GM12878 (cell line): ENCODE results near the gene SLC1A5. TPM values are rescaled to one million over a fixed set of nuclear protein-coding genes. Genes with fewer than 3 reads are reported as not detected.

Experiments
- BCL11A ChIP-seq: IDR thresholded peaks from 2 replicates; pipeline ENCODE4 v1.6.1; 2011; ENCODE audit warnings: low read depth, low read length
- BHLHE40 ChIP-seq, 2 experiments: fragments of 450-650 bp in 1 of 2; IDR thresholded peaks; 2 replicates each; pipeline ENCODE4 v1.6.1; 2011 to 2017; ENCODE audit warnings: low read depth in 2 of 2, borderline replicate concordance in 1 of 2, improper control_type of control experiment in 1 of 2, low read length in 1 of 2, mild to moderate bottlenecking in 1 of 2
- E4F1 ChIP-seq: fragments of 450-650 bp; IDR thresholded peaks from 2 replicates; pipeline ENCODE4 v1.6.1; 2018; ENCODE audit warnings: borderline replicate concordance, mild to moderate bottlenecking; ENCODE audit not compliant: partially characterized antibody
- IRF4 ChIP-seq: IDR thresholded peaks from 2 replicates; pipeline ENCODE4 v1.6.1; 2011; ENCODE audit warnings: low read depth, low read length
- KLF5 ChIP-seq: fragments of 450-650 bp; IDR thresholded peaks from 2 replicates; pipeline ENCODE4 v1.6.1; 2014; ENCODE audit warnings: mild to moderate bottlenecking; ENCODE audit not compliant: partially characterized antibody
- POLR2A ChIP-seq: IDR thresholded peaks from 2 replicates; pipeline ENCODE4 v1.6.1; 2011; ENCODE audit warnings: low read depth, mild to moderate bottlenecking, low read length
- RUNX3 ChIP-seq: IDR thresholded peaks from 2 replicates; pipeline ENCODE4 v1.6.1; 2012; ENCODE audit warnings: low read length, inconsistent platforms
- SUZ12 ChIP-seq: fragments of 200-600 bp; sonication (generic); IDR thresholded peaks from one replicate; pipeline ENCODE4 v1.6.1; 2018; ENCODE audit warnings: antibody characterized with exemption, mild to moderate bottlenecking; ENCODE audit not compliant: unreplicated experiment
- ZNF592 ChIP-seq: fragments of 450-650 bp; IDR thresholded peaks from 2 replicates; pipeline ENCODE4 v1.6.1; 2017; ENCODE audit warnings: mild to moderate bottlenecking, moderate library complexity
- polyA plus RNA-seq, 11 experiments: library from polyadenylated mRNA; depleted of rRNA in 4 of 11; unstranded in 6 of 11; stranded (reverse) in 5 of 11; fragments of >200 nt; fragmentation: Nextera tagmentation in 4 of 11; fragmentation: Illumina TruSeq in 1 of 11; extraction: Ambion mirVana in 4 of 11; extraction: Trizol in 1 of 11; gene quantifications; 1 replicate in 1 of 11; 2 replicates in 10 of 11; pipeline versions ENCODE4 v1.2.1 to v1.2.3, GENCODE V29; 2011 to 2016; ENCODE audit warnings: inconsistent platforms in 2 of 11, missing spikeins in 2 of 11, low read depth in 1 of 11
- total RNA-seq, 4 experiments: library from RNA; depleted of rRNA in 3 of 4; stranded (reverse); fragments of >200 nt in 3 of 4; fragmentation: Illumina TruSeq in 1 of 4; extraction: Trizol in 1 of 4; gene quantifications; 2 replicates each; pipeline versions ENCODE4 v1.2.1 to v1.2.3, GENCODE V29; 2013 to 2021
- TF ChIP-seq, protein P1 (sequence below): IDR thresholded peaks from 2 replicates; pipeline ENCODE4 v1.6.1; 2012; ENCODE audit warnings: improper control_type of control experiment, low read depth, low read length; ENCODE audit not compliant: insufficient replicate concordance
- TF ChIP-seq, protein P2 (sequence below): fragments of 450-650 bp; IDR thresholded peaks from 2 replicates; pipeline ENCODE4 v1.6.1; 2017; ENCODE audit warnings: low read depth, mild to moderate bottlenecking, moderate library complexity
- TF ChIP-seq, protein P3 (sequence below): fragments of 450-650 bp; formaldehyde crosslinking; IDR thresholded peaks from 2 replicates; pipeline ENCODE4 v1.4.0; 2020; ENCODE audit warnings: mild to moderate bottlenecking, moderate library complexity

SLC1A5 gene
- total and polyA plus RNA-seq, 10 of the 15 experiments (the other 5 are each of a cell fraction or from before 2014, with no cell fraction given) = 9.1 to 129 (median 60.9) TPM

- TF ChIP-seq, protein P1, sequence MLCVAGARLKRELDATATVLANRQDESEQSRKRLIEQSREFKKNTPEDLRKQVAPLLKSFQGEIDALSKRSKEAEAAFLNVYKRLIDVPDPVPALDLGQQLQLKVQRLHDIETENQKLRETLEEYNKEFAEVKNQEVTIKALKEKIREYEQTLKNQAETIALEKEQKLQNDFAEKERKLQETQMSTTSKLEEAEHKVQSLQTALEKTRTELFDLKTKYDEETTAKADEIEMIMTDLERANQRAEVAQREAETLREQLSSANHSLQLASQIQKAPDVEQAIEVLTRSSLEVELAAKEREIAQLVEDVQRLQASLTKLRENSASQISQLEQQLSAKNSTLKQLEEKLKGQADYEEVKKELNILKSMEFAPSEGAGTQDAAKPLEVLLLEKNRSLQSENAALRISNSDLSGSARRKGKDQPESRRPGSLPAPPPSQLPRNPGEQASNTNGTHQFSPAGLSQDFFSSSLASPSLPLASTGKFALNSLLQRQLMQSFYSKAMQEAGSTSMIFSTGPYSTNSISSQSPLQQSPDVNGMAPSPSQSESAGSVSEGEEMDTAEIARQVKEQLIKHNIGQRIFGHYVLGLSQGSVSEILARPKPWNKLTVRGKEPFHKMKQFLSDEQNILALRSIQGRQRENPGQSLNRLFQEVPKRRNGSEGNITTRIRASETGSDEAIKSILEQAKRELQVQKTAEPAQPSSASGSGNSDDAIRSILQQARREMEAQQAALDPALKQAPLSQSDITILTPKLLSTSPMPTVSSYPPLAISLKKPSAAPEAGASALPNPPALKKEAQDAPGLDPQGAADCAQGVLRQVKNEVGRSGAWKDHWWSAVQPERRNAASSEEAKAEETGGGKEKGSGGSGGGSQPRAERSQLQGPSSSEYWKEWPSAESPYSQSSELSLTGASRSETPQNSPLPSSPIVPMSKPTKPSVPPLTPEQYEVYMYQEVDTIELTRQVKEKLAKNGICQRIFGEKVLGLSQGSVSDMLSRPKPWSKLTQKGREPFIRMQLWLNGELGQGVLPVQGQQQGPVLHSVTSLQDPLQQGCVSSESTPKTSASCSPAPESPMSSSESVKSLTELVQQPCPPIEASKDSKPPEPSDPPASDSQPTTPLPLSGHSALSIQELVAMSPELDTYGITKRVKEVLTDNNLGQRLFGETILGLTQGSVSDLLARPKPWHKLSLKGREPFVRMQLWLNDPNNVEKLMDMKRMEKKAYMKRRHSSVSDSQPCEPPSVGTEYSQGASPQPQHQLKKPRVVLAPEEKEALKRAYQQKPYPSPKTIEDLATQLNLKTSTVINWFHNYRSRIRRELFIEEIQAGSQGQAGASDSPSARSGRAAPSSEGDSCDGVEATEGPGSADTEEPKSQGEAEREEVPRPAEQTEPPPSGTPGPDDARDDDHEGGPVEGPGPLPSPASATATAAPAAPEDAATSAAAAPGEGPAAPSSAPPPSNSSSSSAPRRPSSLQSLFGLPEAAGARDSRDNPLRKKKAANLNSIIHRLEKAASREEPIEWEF = no peak
- no peak for TF ChIP-seq ZNF592
- TF ChIP-seq KLF5 = no peak
- TF ChIP-seq IRF4 = no peak
- TF ChIP-seq SUZ12 = no peak
- TF ChIP-seq BHLHE40 (IDR thresholded peaks at IDR 0.05; ENCODE audit: borderline replicate concordance in 1 of 2, low read depth in 2 of 2, low read length in 1 of 2) = no peak
- TF ChIP-seq, protein P2, sequence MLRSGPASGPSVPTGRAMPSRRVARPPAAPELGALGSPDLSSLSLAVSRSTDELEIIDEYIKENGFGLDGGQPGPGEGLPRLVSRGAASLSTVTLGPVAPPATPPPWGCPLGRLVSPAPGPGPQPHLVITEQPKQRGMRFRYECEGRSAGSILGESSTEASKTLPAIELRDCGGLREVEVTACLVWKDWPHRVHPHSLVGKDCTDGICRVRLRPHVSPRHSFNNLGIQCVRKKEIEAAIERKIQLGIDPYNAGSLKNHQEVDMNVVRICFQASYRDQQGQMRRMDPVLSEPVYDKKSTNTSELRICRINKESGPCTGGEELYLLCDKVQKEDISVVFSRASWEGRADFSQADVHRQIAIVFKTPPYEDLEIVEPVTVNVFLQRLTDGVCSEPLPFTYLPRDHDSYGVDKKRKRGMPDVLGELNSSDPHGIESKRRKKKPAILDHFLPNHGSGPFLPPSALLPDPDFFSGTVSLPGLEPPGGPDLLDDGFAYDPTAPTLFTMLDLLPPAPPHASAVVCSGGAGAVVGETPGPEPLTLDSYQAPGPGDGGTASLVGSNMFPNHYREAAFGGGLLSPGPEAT = no peak
- no peak for TF ChIP-seq RUNX3
- no peak for TF ChIP-seq POLR2A
- TF ChIP-seq, protein P3, sequence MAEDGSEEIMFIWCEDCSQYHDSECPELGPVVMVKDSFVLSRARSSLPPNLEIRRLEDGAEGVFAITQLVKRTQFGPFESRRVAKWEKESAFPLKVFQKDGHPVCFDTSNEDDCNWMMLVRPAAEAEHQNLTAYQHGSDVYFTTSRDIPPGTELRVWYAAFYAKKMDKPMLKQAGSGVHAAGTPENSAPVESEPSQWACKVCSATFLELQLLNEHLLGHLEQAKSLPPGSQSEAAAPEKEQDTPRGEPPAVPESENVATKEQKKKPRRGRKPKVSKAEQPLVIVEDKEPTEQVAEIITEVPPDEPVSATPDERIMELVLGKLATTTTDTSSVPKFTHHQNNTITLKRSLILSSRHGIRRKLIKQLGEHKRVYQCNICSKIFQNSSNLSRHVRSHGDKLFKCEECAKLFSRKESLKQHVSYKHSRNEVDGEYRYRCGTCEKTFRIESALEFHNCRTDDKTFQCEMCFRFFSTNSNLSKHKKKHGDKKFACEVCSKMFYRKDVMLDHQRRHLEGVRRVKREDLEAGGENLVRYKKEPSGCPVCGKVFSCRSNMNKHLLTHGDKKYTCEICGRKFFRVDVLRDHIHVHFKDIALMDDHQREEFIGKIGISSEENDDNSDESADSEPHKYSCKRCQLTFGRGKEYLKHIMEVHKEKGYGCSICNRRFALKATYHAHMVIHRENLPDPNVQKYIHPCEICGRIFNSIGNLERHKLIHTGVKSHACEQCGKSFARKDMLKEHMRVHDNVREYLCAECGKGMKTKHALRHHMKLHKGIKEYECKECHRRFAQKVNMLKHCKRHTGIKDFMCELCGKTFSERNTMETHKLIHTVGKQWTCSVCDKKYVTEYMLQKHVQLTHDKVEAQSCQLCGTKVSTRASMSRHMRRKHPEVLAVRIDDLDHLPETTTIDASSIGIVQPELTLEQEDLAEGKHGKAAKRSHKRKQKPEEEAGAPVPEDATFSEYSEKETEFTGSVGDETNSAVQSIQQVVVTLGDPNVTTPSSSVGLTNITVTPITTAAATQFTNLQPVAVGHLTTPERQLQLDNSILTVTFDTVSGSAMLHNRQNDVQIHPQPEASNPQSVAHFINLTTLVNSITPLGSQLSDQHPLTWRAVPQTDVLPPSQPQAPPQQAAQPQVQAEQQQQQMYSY (CRISPR knock-in tag) = no peak
- no peak for TF ChIP-seq E4F1
- TF ChIP-seq BCL11A = no peak
These were observed 49.1 kb downstream of the SLC1A5 start (continued) for GRCh38 chr19:46739290-46739771.
